GM23338 (cell line): ENCODE measurements around the gene EMC9. TPM values are rescaled to one million over a fixed set of nuclear protein-coding genes. Genes with fewer than 3 reads are reported as not detected.

Source experiments
- ATAC-seq: fragments of 200-7000 bp; cut with Tn5 transposase; 3 replicates; pipeline ENCODE4 v1.9.1; 2020
- DNase-seq: peaks from one replicate; pipeline ENCODE4 v3.0.0-alpha.2; 2015; ENCODE audit warnings: low spot score
- H2AFZ ChIP-seq: fragments of 200-600 bp; sonication (generic); 2 replicates; pipeline ENCODE4 v1.8.0; 2016; ENCODE audit warnings: antibody characterized with exemption, mild to moderate bottlenecking, moderate library complexity
- H3F3A ChIP-seq: fragments of 200-600 bp; sonication (generic); replicated peaks from 2 replicates; pipeline ENCODE4 v1.8.0; 2017; ENCODE audit warnings: antibody characterized with exemption, mixed run types, low read depth
- H3K27ac ChIP-seq: fragments of 200-600 bp; sonication (generic); 2 replicates; pipeline ENCODE4 v1.6.1; 2016; ENCODE audit warnings: low read depth
- H3K27me3 ChIP-seq: fragments of 200-600 bp; sonication (generic); 2 replicates; pipeline ENCODE4 v1.8.0; 2016; ENCODE audit warnings: mild to moderate bottlenecking, mixed run types, moderate library complexity; ENCODE audit not compliant: insufficient read depth
- H3K36me3 ChIP-seq: fragments of 200-600 bp; sonication (generic); 2 replicates; pipeline ENCODE4 v1.8.0; 2016; ENCODE audit warnings: mild to moderate bottlenecking; ENCODE audit not compliant: insufficient read depth
- H3K4me1 ChIP-seq: fragments of 200-600 bp; sonication (generic); 2 replicates; pipeline ENCODE4 v1.8.0; 2016; ENCODE audit warnings: mild to moderate bottlenecking, moderate library complexity; ENCODE audit not compliant: insufficient read depth
- H3K4me2 ChIP-seq: fragments of 200-600 bp; sonication (generic); 2 replicates; pipeline ENCODE4 v1.7.1; 2017; ENCODE audit warnings: mixed run types
- H3K4me3 ChIP-seq: fragments of 200-600 bp; sonication (generic); 2 replicates; pipeline ENCODE4 v1.6.1; 2016; ENCODE audit warnings: mixed run types
- H3K79me2 ChIP-seq: fragments of 200-600 bp; sonication (generic); replicated peaks from 2 replicates; pipeline ENCODE4 v1.8.0; 2017; ENCODE audit warnings: mild to moderate bottlenecking; ENCODE audit not compliant: insufficient read depth
- H3K9me2 ChIP-seq: fragments of 200-600 bp; sonication (generic); 2 replicates; pipeline ENCODE4 v1.8.0; 2017; ENCODE audit not compliant: insufficient read depth
- H4K20me1 ChIP-seq: fragments of 200-600 bp; sonication (generic); replicated peaks from 2 replicates; pipeline ENCODE4 v1.8.0; 2017; ENCODE audit warnings: mild to moderate bottlenecking; ENCODE audit not compliant: insufficient read depth
- H3K27ac Mint-ChIP-seq: 2 replicates; pipeline ENCODE4 v1.8.0; 2020; ENCODE audit warnings: inconsistent platforms, mild to moderate bottlenecking, moderate library complexity, mixed read lengths
- H3K27me3 Mint-ChIP-seq: 3 replicates; pipeline ENCODE4 v1.8.0; 2022; ENCODE audit warnings: low read depth, mild to moderate bottlenecking, moderate library complexity, mixed read lengths, inconsistent platforms; ENCODE audit not compliant: insufficient read depth, poor library complexity
- H3K36me3 Mint-ChIP-seq: 3 replicates; pipeline ENCODE4 v1.8.0; 2021; ENCODE audit warnings: low read depth, mild to moderate bottlenecking, inconsistent platforms, moderate library complexity, mixed read lengths
- H3K4me1 Mint-ChIP-seq: 3 replicates; pipeline ENCODE4 v1.8.0; 2020; ENCODE audit warnings: mild to moderate bottlenecking, inconsistent platforms, mixed read lengths
- H3K4me3 Mint-ChIP-seq: 3 replicates; pipeline ENCODE4 v1.8.0; 2021; ENCODE audit warnings: moderate library complexity, mild to moderate bottlenecking, inconsistent platforms, mixed read lengths
- H3K9me3 Mint-ChIP-seq: 3 replicates; pipeline ENCODE4 v1.8.0; 2020; ENCODE audit warnings: moderate library complexity, mild to moderate bottlenecking, inconsistent platforms, mixed read lengths
- CREB1 ChIP-seq: fragments of 250-450 bp; sonication (Bioruptor Pico); IDR thresholded peaks from 2 replicates; pipeline ENCODE4 v1.5.0; 2020; ENCODE audit warnings: low read depth, mild to moderate bottlenecking, moderate library complexity
- CTCF ChIP-seq, 2 experiments: fragments of 200-600 bp in 1 of 2; sonication (generic) in 1 of 2; conservative IDR thresholded peaks; 2 replicates each; pipeline versions ENCODE4 v1.5.1 to v1.6.1; 2016 to 2017; ENCODE audit warnings: antibody characterized with exemption in 2 of 2, low read depth in 2 of 2, mild to moderate bottlenecking in 2 of 2, moderate library complexity in 1 of 2
- ETS1 ChIP-seq: IDR thresholded peaks from 2 replicates; pipeline ENCODE4 v1.6.1; 2016; ENCODE audit warnings: antibody characterized with exemption
- EZH2 ChIP-seq: fragments of 200-600 bp; sonication (generic); IDR thresholded peaks from one replicate; pipeline ENCODE4 v1.8.0; 2017; ENCODE audit warnings: antibody characterized with exemption, mild to moderate bottlenecking, low read depth; ENCODE audit not compliant: unreplicated experiment
- EZH2phosphoT487 ChIP-seq: fragments of 200-600 bp; sonication (generic); IDR thresholded peaks from one replicate; pipeline ENCODE4 v1.8.1; 2018; ENCODE audit warnings: antibody characterized with exemption; ENCODE audit not compliant: unreplicated experiment
- JUNB ChIP-seq: IDR thresholded peaks from one replicate; pipeline ENCODE4 v1.6.1; 2016; ENCODE audit warnings: antibody characterized with exemption; ENCODE audit not compliant: unreplicated experiment
- NANOG ChIP-seq: IDR thresholded peaks from 2 replicates; pipeline ENCODE4 v1.6.1; 2016; ENCODE audit warnings: antibody characterized with exemption, borderline replicate concordance
- POLR2AphosphoS5 ChIP-seq: IDR thresholded peaks from 2 replicates; pipeline ENCODE4 v1.6.1; 2016; ENCODE audit warnings: antibody characterized with exemption, low read depth
- REST ChIP-seq: IDR thresholded peaks from one replicate; pipeline ENCODE4 v1.6.1; 2018; ENCODE audit warnings: antibody characterized with exemption; ENCODE audit not compliant: unreplicated experiment
- STAT1 ChIP-seq: IDR thresholded peaks from one replicate; pipeline ENCODE4 v1.6.1; 2016; ENCODE audit warnings: antibody characterized with exemption; ENCODE audit not compliant: unreplicated experiment
- ZNF114 ChIP-seq: fragments of 250-450 bp; sonication (Bioruptor Pico); IDR thresholded peaks from 2 replicates; pipeline ENCODE4 v1.5.0; 2020; ENCODE audit warnings: mild to moderate bottlenecking, moderate library complexity
- ZNF331 ChIP-seq: fragments of 250-450 bp; sonication (Bioruptor Pico); IDR thresholded peaks from 2 replicates; pipeline ENCODE4 v1.5.0; 2020; ENCODE audit warnings: low read depth, mild to moderate bottlenecking, moderate library complexity
- ZNF462 ChIP-seq: fragments of 250-450 bp; sonication (Bioruptor Pico); IDR thresholded peaks from 2 replicates; pipeline ENCODE4 v1.5.0; 2020; ENCODE audit warnings: mild to moderate bottlenecking, moderate library complexity
- polyA plus RNA-seq: library from polyadenylated mRNA; unstranded; fragments of >200 nt; fragmentation: Nextera tagmentation; extraction: Ambion mirVana; gene quantifications from 2 replicates; pipeline ENCODE4 v1.2.1, GENCODE V29; 2016
- total RNA-seq: library from RNA; depleted of rRNA; stranded (reverse); fragments of >200 nt; shearing (Covaris generic); gene quantifications from 2 replicates; pipeline ENCODE4 v1.2.3, GENCODE V29; 2014

The EMC9 gene
- total and polyA plus RNA-seq, 2 experiments from 2014 or later, result 30.0 to 64.2 TPM

- Mint-ChIP-seq H3K27me3 (peaks cover 21% of the 10 kb centered on the region), H3K4me3 (peak overlapping the region; percentile 87), H3K4me1 (peaks cover 4% of the 10 kb centered on the region; the same call in 1 of the 3 replicates), H3K9me3 (no peaks in the 10 kb centered on the region), H3K36me3 (peaks cover 18% of the 10 kb centered on the region), H3K27ac (no peak overlapping the region)
- H3K27me3 ChIP-seq, result no peaks in the 10 kb centered on the region
- peak overlapping the region; percentile 81 for H3K4me3 ChIP-seq
- ATAC-seq (no peak), DNase-seq (no peak)
- H3K4me1 ChIP-seq, result 0 out of 2 replicates have a peak, but pooled peaks cover 3% of the 10 kb centered on the region
- no peak overlapping the region for H3K27ac ChIP-seq
- no peaks in the 10 kb centered on the region for H3K36me3 ChIP-seq
- H2AFZ ChIP-seq, result no peak overlapping the region; the same call in 1 of the 2 replicates
- H3K4me2 ChIP-seq, result peak overlapping the region; percentile 100
- no peaks in the 10 kb centered on the region; the same call in 1 of the 2 replicates for H4K20me1 ChIP-seq
- TF ChIP-seq EZH2 (no peak), ETS1 (no peak), EZH2phosphoT487 (no peak), NANOG (no peak), CTCF (conservative IDR thresholded peaks at IDR 0.05; ENCODE audit: low read depth in 2 of 2) (no peak), CREB1 (no peak), POLR2AphosphoS5 (no peak), REST (no peak), JUNB (no peak), ZNF462 (CRISPR knock-in tag) (no peak), ZNF114 (CRISPR knock-in tag) (no peak), ZNF331 (no peak), STAT1 (no peak)
- no peaks in the 10 kb centered on the region for H3K9me2 ChIP-seq
- H3K79me2 ChIP-seq, result no peaks in the 10 kb centered on the region
- peaks cover 7% of the 10 kb centered on the region; the same call in 1 of the 2 replicates for H3F3A ChIP-seq
Measured at GRCh38 chr14:24172871-24173281, 31.5 kb upstream of the EMC9 start.
